ENCODE measurements around the gene FBXL13.

DNA sequence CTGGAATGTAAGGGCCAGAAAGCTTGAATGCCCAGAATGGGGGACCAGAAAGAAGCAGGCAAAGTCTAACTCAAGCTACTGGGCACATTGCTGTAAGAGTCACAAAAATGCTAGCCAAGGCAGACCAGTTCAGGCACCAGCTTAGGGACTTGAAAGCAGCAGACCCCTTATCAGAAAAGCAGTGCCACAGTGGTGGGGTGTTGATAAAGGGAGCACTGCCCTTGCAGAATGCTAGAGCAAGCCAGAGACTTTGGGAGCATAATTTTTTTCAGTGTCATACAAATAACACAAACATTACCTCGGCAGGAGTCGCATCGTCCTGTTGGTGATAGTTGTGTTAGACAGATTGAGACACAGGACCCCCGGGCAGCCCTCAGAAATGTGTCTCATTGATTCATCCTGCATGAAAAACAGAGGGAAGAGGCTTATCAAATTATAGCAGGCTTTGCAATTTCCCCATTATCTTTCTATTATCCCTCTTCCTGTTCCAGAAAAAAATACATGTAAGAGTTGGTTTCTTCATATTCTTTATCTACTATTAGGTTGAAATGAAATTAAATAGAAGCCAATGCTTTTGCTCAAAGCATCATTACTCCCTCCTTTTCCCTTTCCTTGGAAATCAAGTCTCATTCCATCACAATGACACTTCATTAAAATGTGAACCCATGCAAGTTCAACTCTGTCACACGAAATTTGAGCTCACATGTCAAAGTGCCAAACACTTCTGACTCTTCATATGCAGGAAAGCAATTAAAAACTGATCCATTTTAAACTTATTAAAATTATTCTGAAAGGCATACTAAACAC lies 148.4 kb downstream of the FBXL13 start:
- TF ChIP-seq CTCF (IDR thresholded peaks at IDR 0.05) = no peak
- no peak for TF ChIP-seq POLR2AphosphoS5 (IDR thresholded peaks at IDR 0.05)
